ENCODE data around the gene SORBS2. TPM values are rescaled to one million over a fixed set of nuclear protein-coding genes. Genes with fewer than 3 reads are reported as not detected.

Gene SORBS2
- total RNA-seq, 1 donor from 2014 or later = 18.8 TPM

GRCh38 chr4:185834088-185834487, 22.1 kb upstream of the SORBS2 start:
- no peak for DNase-seq (ENCODE audit: low read depth)
- Histone ChIP-seq H3K36me3 (ENCODE audit: control insufficient read depth, insufficient read depth, low read length) (no peaks in the 10 kb centered on the region), H3K4me3 (ENCODE audit: low read depth, low read length) (no peak overlapping the region), H3K27me3 (ENCODE audit: control insufficient read depth, insufficient read depth, low read length) (no peaks in the 10 kb centered on the region)
- TF ChIP-seq CTCF (IDR thresholded peaks at IDR 0.05; ENCODE audit: insufficient read depth, low read length, poor library complexity, severe bottlenecking) = no peak

GRCh38 chr4:185833055-185833598, 21.1 kb upstream of the SORBS2 start:
- H3K27me3 ChIP-seq (ENCODE audit: control insufficient read depth, insufficient read depth, low read length) = no peaks in the 10 kb centered on the region
- H3K4me3 ChIP-seq (ENCODE audit: low read depth, low read length) = no peak overlapping the region
- no peaks in the 10 kb centered on the region for H3K36me3 ChIP-seq (ENCODE audit: control insufficient read depth, insufficient read depth, low read length)
- DNase-seq (ENCODE audit: low read depth) = peak; percentile 92
- no peak for TF ChIP-seq CTCF (IDR thresholded peaks at IDR 0.05; ENCODE audit: insufficient read depth, low read length, poor library complexity, severe bottlenecking)

- no peak for TF ChIP-seq CTCF (IDR thresholded peaks at IDR 0.05; ENCODE audit: insufficient read depth, low read length, poor library complexity, severe bottlenecking)
- DNase-seq (ENCODE audit: low read depth) = no peak
Observed at GRCh38 chr4:185831125-185831815, 19.3 kb upstream of the SORBS2 start.

GRCh38 chr4:185830263-185830994, 18.4 kb upstream of the SORBS2 start:
- Histone ChIP-seq H3K4me3 (ENCODE audit: low read depth, low read length) (no peak overlapping the region), H3K27me3 (ENCODE audit: control insufficient read depth, insufficient read depth, low read length) (no peaks in the 10 kb centered on the region), H3K36me3 (ENCODE audit: control insufficient read depth, insufficient read depth, low read length) (no peaks in the 10 kb centered on the region)
- no peak for TF ChIP-seq CTCF (IDR thresholded peaks at IDR 0.05; ENCODE audit: insufficient read depth, low read length, poor library complexity, severe bottlenecking)
- no peak for DNase-seq (ENCODE audit: low read depth)

More at GRCh38 chr4:185831125-185831815, 19.3 kb upstream of the SORBS2 start:
- H3K27me3 ChIP-seq (ENCODE audit: control insufficient read depth, insufficient read depth, low read length) = no peaks in the 10 kb centered on the region
- H3K4me3 ChIP-seq (ENCODE audit: low read depth, low read length) = no peak overlapping the region
- H3K36me3 ChIP-seq (ENCODE audit: control insufficient read depth, insufficient read depth, low read length) = no peaks in the 10 kb centered on the region

- no peak overlapping the region for H3K4me3 ChIP-seq (ENCODE audit: low read depth, low read length)
- H3K36me3 ChIP-seq (ENCODE audit: control insufficient read depth, insufficient read depth, low read length) = no peaks in the 10 kb centered on the region
- TF ChIP-seq CTCF (IDR thresholded peaks at IDR 0.05; ENCODE audit: insufficient read depth, low read length, poor library complexity, severe bottlenecking) = no peak
- no peak for DNase-seq (ENCODE audit: low read depth)
- no peaks in the 10 kb centered on the region for H3K27me3 ChIP-seq (ENCODE audit: control insufficient read depth, insufficient read depth, low read length)
Observed at GRCh38 chr4:185826381-185826780, 14.4 kb upstream of the SORBS2 start.
